ENCODE measurements around the gene DLK1. TPM values are rescaled to one million over a fixed set of nuclear protein-coding genes. Genes with fewer than 3 reads are reported as not detected.

Gene DLK1
- total RNA-seq = not detected in 2 replicates

DNA sequence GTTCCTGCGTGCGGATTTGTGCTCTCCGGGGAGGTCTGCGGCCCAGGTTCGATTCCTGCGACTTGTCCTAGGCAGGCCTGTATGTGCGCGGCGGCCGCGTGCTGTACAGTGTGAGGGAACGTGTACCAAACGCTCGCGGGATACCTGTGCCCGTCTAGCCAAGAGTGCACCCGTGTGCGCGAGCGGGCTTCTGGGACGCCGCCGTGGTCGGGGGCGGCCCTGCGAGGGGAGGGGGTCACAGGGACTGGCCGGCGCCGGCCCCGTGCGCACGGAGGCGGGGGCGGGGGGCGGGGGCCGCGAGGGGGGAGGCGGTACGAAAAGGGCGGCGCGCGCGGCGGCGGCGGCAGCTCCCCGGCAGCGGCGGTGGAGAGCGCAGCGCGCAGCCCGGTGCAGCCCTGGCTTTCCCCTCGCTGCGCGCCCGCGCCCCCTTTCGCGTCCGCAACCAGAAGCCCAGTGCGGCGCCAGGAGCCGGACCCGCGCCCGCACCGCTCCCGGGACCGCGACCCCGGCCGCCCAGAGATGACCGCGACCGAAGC, at the start of gene DLK1:
Gene DLK1, plus strand, starts transcription at position 343 of the 536 bp plus-strand sequence. Its CDS starts 177 bp downstream, at position 520.

Other genes with a start within 250 kb of the DLK1 start
- 0.87 and 1.9 TPM in 2 replicates for gene BEGAIN, start 139.5 kb upstream of the DLK1 start, total RNA-seq
- 81.9 and 191 TPM in 2 replicates for gene MEG3, start 99.2 kb downstream of the DLK1 start, total RNA-seq
- under 0.01 TPM in 2 replicates for gene RTL1, start 176.8 kb downstream of the DLK1 start, total RNA-seq